AG09309 (cell line): ENCODE data around the gene BBS5.

Source experiments
- DNase-seq: peaks from one replicate; pipeline ENCODE4 v3.0.0-alpha.2; 2010; ENCODE audit warnings: low read depth
- H3K4me3 ChIP-seq: 2 replicates; pipeline ENCODE4 v1.5.1; 2011; ENCODE audit warnings: mild to moderate bottlenecking, low read depth, low read length, moderate library complexity; ENCODE audit not compliant: control insufficient read depth
- TF ChIP-seq, protein P1 (sequence below): IDR thresholded peaks from 2 replicates; pipeline ENCODE4 v1.5.1; 2011; ENCODE audit warnings: mild to moderate bottlenecking, low read depth, low read length, inconsistent platforms; ENCODE audit not compliant: insufficient read depth, control insufficient read depth; ENCODE audit errors: missing control alignments

BBS5 gene

DNA sequence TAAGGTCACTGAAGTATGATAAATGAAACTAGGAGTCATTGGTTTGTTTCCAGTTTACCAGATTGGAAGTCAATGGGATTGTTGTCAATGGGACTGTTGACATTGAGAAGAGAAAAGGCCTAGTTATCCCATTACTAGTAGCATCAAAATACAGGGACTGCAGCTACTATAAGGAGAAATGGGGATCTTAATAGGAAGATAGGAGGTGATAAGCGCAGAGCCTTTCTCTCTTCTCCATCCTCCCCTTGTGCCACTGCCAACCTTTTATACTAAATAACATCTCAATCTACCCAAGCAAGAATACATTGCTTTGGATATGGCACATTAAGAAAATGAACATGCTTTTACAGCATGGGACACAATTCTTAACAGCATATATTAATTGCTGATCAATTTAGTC is 10.5 kb upstream of the BBS5 start:
- TF ChIP-seq, protein P1, sequence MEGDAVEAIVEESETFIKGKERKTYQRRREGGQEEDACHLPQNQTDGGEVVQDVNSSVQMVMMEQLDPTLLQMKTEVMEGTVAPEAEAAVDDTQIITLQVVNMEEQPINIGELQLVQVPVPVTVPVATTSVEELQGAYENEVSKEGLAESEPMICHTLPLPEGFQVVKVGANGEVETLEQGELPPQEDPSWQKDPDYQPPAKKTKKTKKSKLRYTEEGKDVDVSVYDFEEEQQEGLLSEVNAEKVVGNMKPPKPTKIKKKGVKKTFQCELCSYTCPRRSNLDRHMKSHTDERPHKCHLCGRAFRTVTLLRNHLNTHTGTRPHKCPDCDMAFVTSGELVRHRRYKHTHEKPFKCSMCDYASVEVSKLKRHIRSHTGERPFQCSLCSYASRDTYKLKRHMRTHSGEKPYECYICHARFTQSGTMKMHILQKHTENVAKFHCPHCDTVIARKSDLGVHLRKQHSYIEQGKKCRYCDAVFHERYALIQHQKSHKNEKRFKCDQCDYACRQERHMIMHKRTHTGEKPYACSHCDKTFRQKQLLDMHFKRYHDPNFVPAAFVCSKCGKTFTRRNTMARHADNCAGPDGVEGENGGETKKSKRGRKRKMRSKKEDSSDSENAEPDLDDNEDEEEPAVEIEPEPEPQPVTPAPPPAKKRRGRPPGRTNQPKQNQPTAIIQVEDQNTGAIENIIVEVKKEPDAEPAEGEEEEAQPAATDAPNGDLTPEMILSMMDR = no peak
- no peak for DNase-seq
- no peak overlapping the region for H3K4me3 ChIP-seq

DNA sequence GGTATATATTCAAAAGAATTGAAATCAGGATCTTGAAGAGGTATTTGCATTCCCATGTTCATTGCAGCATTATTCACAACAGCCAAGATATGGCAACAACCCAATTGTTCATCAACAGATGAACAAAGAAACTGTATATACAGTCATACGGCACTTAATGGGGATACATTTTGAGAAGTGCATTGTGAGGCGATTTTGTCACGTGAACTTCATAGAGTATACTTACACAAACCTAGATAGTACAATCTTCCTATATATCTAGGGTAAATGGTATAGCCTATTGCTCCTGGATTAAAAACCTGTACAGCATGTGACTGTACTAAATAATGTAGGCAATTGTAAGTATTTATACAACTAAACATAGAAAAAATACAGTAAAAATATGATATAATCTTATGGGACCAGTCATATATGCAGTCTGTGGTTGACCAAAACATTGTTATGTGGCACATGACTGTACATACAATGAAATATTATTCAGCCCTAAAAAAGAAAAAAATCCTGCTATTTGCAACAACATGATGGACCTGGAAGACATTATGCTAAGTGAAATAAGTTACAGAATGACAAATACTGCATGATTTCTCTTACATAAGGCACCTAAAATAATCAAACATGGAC is 9.2 kb upstream of the BBS5 start:
- H3K4me3 ChIP-seq = no peak overlapping the region
- no peak for DNase-seq
- TF ChIP-seq, protein P1 = no peak

DNA sequence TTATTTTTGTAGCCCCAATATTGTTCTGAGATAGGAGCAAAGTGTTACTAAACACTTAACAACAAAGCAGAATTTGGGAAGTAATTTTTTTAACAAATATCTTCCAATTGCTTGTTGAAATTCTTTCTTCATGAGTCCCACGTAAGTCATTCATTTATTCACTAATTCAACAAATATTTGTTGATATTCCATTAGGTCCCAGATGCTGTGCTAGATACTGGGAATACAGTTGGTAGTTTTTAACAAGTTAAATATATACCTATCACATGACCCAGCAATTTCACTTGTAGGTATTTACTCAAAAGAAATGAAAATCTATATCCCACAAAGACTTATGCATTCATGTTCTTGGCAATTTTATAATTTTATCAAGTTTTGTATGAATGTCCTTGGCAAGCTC is 7.0 kb upstream of the BBS5 start:
- TF ChIP-seq, protein P1 = no peak
- H3K4me3 ChIP-seq = no peak overlapping the region
- DNase-seq = no peak

DNA sequence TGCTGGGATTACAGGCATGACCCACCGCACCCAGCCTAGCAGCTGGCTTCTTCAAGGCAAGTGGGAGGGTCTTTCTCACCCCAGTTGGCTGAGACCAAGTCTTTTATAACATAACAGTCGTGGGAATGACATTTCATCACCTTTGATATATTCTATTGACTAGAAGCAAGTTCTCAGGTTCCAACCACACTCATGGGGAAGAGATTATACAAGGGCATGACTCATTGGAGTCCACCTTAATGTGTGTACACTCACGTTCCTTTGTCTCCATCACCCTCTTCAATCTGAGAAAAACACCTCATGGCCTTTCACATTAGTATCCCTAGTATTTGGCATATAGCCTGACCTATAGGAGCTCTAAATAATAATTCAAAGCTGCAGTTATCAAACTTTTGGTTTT is 2.8 kb upstream of the BBS5 start:
- no peak overlapping the region for H3K4me3 ChIP-seq
- DNase-seq = no peak
- TF ChIP-seq, protein P1 = no peak

DNA sequence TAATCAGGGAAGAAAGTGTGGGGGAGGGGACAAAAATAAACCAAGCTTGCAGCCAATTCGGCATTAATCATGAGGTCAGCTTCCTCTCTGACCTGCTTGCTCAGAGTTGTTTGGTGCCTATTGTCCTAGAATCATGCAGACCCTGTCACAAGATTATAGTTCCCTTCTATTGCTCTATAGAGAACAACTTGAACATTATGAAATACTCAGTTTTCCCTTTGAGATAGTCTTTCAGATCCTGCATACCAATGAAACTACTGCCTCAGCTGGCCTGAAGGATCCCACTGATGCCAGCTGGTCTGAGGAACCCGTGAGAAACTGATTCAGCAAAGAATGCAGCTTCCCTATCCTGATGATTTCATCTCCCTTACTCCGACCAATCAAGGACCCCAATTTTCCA is 955 bp upstream of the BBS5 start:
- no peak overlapping the region for H3K4me3 ChIP-seq
- DNase-seq = no peak
- TF ChIP-seq, protein P1 = no peak

DNA sequence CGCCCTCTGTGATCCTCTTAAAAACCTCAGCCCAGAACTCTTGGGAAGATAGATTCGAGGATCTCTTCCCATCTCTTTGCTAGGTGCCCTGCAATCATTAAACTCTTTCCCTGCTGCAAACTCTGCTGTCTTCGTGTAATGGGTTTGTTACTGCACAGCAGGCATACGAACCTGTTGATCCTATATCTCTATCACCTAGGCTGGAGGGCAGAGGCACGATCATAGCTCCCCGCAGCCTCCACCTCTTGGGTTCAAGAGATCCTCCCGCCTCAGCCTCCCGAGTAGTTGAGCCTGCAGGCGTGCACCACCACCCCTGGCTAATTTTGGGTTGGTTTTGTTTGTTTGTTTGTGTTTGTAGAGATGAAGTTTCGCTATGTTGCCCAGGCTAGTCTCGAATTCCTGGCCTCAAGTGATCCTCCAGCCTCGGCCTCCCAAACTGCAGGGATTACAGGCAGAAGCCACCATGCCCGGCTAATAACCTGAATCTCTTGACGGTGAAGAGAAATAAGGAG is 493 bp upstream of the BBS5 start:
- H3K4me3 ChIP-seq = peak overlapping the region; percentile 75
- DNase-seq = no peak
- TF ChIP-seq, protein P1 = no peak

DNA sequence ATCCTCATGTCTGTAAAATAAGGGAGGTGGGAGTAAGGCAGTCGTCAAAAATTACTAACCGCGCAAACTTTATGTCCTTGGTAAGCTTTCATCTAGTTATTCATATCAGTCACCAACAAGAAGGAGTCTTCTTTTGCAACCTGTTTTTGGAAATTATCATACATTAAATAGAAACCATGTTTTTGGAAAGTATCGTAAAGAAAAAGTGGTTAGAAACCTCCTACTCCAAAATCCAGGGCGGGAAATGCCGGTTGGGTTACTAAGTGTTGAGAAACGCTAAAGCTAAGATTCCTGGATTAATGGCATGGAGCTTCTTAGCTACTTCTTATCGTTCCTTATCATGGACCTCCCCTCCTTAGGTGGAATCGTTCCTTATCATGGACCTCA is 778 bp downstream of the BBS5 start:
- TF ChIP-seq, protein P1 = no peak
- H3K4me3 ChIP-seq = peak overlapping the region; percentile 75

More for the DNA sequence above, 778 bp downstream of the BBS5 start:
- DNase-seq = no peak
